Hepatocyte (in vitro differentiated cells): ENCODE data around the gene SIGLEC10.

Experiments used
- EZH2phosphoT487 ChIP-seq: fragments of 200-600 bp; sonication (generic); IDR thresholded peaks from one replicate; pipeline ENCODE4 v1.6.1; 2018; ENCODE audit warnings: antibody characterized with exemption, mild to moderate bottlenecking, low read depth, moderate library complexity; ENCODE audit not compliant: unreplicated experiment, severe bottlenecking
- TF ChIP-seq, protein P1 (sequence below): fragments of 200-600 bp; sonication (generic); IDR thresholded peaks from 2 replicates; pipeline ENCODE4 v1.5.1; 2016; ENCODE audit warnings: antibody characterized with exemption, mild to moderate bottlenecking; ENCODE audit not compliant: poor library complexity

DNA sequence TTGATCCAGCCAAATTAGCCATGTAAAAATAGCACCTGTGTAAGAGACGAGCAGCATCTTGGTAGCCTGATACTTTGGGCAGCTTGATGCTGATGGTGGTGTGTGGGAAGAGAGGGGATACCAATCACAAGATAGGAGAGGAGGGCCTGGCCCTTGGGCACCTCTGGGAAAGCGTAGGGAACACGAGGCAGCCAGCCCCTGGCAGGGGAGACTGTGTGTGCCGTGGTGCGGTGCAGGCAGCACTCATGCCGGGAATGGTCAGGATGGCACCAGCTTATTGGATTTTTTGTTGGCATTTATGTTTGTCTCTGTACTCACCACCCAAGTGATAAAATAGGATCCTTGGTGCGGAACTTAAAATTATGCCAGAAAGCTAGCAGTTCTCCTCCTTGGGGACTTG lies 30.6 kb upstream of the SIGLEC10 start:
- TF ChIP-seq, protein P1, sequence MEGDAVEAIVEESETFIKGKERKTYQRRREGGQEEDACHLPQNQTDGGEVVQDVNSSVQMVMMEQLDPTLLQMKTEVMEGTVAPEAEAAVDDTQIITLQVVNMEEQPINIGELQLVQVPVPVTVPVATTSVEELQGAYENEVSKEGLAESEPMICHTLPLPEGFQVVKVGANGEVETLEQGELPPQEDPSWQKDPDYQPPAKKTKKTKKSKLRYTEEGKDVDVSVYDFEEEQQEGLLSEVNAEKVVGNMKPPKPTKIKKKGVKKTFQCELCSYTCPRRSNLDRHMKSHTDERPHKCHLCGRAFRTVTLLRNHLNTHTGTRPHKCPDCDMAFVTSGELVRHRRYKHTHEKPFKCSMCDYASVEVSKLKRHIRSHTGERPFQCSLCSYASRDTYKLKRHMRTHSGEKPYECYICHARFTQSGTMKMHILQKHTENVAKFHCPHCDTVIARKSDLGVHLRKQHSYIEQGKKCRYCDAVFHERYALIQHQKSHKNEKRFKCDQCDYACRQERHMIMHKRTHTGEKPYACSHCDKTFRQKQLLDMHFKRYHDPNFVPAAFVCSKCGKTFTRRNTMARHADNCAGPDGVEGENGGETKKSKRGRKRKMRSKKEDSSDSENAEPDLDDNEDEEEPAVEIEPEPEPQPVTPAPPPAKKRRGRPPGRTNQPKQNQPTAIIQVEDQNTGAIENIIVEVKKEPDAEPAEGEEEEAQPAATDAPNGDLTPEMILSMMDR: no peak
- TF ChIP-seq EZH2phosphoT487: no peak
